NCI-H1105 treated with DMSO at 0.1 percent for 48 hours (cell line): ENCODE results near the gene ARL8A.
"Not testable (repeated sequence)": the region's sequence is repeated elsewhere in the genome, so short reads cannot be mapped to it uniquely, and the experiment has no call there.

ENCODE experiments used
- DNase-seq: peaks from one replicate; lab custom pipeline; 2025; lab: John Stamatoyannopoulos, UW

The ARL8A gene

DNA sequence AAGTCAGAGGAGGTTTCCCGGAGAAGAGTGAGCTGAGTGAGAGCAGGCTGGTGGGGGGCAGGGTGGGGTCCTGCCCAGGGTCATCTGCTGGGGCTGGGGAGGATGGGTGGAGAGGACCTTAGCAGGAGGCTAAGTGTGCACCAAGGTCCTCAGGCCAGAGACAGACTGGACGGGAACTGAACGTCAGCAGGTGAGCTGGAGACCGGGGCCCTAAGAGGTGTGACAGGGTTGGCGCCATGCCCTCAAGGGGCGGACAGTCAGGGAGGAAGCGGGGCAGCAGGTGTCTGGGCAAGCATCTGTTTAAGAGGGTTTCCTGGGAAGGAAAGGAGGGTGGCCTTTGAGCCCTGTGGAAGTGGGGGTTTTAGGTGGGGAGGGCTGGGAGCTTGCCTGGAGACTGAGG, 29.5 kb upstream of the ARL8A start:
- DNase-seq, result no peak

DNA sequence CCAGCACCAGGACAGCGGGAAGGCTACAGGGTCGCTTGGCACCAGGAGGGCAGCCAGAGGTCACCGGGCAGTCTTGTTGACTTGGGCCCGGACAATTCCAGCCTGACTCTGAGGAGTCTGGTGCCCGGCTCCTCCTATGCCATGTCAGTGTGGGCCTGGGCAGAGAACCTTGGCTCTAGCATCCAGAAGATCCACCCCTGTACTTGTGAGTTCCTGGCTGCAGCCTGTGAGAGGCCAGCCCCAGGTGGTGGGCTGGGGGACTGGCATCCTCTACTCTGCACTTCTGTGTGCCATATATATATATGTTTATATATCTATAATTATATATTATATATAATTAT, 27.4 kb upstream of the ARL8A start:
- DNase-seq, result no peak

DNA sequence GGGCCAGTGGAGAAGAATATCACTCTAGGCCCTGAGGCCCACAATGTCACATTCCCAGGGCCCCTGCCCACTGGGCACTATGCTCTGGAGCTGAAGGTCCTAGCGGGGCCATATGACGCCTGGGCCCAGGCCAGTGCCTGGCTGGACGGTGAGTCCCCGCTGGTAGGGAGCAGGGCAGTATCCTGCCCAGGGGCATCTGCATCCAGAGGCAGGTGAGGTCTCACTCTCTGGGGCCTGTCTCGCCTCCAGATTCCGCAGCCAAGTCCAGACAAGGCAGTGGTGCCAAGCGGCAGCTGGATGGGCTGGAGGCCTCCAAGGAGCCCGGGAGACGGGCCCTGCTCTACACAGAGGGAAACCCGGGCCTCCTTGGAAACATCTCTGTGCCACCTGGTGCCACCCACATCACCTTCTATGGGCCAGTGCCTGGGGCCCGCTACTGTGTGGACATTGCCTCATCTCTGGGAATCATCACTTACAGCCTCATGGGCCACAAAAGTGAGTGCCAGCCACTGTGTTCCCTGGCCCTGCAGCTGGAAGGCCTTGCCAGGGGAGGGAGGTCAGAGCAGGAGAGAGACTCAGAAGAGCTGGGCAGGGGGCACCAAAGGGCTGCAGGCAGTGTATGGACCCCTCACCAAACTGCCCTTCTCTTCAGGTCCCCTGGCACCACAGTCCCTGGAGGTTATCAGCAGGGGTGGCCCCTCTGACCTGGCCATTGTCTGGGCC, 26.9 kb upstream of the ARL8A start:
- no peak for DNase-seq

DNA sequence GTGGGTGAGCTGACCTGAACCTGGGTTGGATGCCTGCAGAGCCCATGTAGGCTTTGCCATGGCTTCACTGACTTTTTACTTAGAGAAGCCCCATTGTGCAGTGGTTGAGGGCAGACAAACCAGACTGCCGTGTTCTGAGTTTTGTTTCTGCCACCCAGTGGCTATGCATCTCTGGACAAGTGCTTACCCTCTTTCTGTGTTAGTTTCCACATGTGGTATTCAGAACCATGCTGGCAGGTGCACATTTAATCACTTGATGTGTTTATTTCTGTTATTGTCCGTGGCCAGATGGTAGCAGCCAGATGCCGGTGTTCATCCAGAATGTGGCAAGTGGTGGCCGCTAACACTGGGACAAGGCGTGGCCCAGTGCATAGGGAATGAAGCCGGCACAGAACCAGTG, 26.2 kb upstream of the ARL8A start:
- DNase-seq, result no peak

DNA sequence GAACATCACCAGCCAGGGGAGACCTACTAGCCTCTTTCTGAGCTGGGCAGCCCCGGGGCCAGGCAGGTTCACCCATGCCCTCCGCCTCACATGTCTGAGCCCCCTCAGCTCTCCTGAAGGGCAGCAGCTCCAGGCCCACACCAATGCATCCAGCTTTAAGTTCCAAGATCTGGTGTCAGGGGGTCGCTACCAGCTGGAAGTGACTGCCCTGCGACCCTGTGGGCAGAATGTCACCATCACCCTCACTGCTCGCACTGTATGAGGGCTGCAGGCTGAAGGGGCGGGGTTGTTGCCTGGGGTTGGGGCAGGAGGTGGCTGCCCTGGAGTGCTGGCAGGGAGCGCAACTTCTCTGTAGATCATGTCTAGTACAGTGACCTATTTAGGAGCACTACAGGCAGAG, 24.3 kb upstream of the ARL8A start:
- DNase-seq, result no peak

DNA sequence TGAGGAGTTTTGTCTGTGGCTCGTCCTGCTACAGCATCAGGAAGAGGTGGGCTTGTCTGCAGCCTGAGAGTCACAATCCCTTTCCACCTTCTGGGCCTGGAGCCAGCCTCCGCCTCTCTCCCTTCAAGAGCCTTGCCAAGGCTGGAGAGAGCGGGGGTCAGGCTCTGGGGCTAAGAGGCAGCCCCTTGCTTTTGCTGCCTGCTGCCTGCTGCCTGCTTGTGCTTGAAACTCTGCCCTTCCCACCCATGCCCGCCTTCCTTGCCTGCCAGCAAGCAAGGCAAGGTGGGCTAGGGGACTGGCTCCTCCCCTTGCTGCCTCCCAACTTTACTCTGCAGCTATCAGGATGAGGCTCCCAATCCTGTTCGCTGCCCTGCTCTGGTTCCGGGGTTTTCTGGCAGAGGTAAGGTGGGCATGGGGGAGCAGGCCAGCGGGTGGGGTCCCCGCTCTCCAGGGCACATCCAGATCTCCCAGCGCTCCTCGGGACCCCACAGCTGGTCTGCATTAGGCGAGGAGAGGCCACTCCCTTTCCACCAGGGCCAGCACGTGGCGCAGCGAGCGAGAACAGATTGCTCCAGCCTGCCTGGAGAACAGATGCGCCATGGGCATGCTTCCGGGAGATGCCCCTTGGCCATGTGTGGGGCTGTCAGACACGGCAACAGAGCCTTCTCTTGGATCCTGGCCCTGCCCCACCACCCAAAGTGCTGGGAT, 23.3 kb upstream of the ARL8A start:
- DNase-seq, result peak; percentile 48

DNA sequence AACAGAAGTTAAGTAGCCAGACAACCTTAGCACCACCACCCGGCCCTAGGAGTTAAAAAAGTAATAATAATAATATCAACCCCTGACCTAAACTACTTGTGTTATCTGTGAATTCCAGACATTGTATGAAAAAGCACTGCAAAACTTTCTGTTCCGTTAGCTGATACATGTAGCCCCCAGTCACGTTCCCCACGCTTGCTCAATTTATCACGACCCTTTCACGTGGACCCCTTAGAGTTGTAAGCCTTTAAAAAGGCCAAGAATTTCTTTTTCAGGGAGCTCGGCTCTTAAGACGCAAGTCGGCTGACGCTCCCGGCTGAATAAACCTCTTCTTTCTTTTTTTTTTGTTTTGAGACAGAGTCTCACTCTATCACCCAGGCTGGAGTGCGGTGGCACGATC, 22.5 kb upstream of the ARL8A start:
- not testable (repeated sequence) for DNase-seq

DNA sequence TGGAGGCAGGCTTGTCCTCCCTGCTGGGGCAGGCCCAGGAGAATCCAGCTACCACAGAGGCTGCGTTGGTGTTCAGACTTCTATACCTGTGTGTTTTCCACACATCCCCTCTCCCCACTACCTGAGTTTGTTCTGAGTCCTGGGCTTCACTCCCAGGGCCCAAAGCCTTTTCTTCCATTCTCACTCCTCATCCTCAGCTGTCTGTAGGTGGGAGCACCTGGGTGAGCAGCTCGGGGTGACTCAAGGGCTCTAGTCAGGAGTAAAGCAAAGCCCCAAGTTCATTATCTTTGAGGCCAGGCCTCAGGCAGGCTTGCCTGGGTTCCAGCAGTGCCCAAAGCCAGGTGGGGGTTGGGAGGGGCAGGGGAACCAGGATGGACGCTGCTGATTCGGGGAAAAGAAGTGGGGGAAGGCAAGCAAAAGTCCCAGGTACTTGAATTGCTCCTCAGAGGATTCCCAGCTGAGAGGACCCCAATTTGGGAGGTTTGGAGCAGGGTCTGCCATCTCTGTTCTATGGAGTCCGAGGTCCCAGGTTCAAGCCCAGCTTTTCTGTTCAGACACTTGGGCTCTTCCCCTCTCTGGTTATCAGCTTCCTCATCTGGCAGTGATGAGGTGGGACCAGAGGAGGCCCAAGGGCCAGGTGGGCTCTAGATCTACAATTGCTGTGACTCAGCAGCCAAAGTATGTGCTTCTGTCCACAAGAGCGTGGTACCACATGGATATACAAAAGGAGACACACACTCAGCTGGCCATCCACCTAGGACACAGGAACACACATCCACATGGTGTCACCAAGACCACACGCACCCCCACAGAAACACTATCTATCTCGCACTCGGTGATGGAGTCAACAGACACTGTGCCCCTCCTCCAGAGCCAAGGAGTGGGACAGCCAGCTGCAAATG, 21.7 kb upstream of the ARL8A start:
- no peak for DNase-seq

DNA sequence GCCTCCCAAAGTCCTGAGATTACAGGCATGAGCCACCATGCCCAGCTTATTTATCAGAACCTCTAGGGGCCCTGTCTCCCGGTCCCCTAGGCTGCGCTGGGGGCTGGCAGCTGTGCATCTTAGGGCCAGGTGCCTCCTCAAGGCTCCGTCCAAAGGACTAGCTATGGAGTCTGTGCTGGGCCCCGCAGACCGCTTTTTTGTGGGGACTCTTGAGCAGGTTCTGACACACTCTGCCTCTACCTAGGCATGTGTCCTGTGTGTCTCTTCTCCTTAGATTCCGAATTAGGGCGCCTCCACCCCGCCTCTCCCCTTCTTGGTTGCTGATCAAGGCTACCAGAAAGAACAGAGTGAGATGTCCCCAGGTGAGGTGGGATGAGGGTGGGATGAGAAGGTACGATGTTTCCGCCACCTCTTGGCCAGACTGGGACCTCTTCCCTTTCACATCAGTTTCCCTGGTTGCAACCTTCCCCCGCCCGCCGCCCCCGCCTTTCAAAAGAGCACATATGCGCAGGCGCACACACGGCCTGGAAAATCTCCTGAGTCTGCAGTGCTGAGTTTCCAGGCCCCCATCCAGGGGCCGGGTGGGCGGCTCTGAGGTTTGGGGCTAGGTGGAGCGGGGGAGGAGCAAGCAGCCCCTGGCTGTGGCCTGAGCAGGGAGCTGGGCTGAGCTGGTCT, 20.9 kb upstream of the ARL8A start:
- no peak for DNase-seq

DNA sequence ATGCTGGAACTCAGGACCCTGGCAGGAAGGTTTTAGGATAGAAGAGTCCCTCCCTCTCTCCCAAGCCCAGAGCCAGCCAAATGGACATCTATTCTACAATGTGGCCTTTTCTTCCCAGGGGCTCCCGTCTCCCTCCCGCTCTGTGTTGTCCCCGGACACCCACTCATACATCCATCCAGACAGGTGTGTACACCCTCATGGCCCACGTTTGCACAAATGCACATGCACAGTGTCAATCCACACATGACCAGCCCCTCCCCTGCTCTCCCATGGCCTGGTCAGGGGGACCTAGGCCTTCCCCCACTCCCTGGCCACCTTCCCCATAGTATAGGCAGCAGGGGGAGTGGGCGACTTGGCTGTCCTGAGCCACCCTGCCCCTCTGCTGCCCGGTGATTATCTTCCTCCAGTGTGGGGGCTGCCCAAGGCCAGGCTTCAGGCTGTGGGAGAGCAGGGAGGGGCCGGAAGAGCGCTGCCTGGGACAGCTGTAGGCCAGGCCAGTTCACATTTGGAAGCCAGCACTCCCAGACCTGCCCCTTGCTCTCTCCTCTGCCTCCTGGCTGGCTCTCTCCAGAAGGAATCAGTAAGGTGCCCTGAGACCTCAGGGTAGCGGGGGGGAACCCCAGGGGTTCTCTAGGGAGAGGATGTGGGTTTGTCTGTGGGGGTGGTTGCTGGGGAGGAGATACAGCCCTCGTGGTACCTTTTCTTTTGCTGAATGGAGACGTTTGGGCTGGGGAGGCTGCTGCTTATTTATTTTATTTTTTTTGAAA, 19.9 kb upstream of the ARL8A start:
- no peak for DNase-seq

DNA sequence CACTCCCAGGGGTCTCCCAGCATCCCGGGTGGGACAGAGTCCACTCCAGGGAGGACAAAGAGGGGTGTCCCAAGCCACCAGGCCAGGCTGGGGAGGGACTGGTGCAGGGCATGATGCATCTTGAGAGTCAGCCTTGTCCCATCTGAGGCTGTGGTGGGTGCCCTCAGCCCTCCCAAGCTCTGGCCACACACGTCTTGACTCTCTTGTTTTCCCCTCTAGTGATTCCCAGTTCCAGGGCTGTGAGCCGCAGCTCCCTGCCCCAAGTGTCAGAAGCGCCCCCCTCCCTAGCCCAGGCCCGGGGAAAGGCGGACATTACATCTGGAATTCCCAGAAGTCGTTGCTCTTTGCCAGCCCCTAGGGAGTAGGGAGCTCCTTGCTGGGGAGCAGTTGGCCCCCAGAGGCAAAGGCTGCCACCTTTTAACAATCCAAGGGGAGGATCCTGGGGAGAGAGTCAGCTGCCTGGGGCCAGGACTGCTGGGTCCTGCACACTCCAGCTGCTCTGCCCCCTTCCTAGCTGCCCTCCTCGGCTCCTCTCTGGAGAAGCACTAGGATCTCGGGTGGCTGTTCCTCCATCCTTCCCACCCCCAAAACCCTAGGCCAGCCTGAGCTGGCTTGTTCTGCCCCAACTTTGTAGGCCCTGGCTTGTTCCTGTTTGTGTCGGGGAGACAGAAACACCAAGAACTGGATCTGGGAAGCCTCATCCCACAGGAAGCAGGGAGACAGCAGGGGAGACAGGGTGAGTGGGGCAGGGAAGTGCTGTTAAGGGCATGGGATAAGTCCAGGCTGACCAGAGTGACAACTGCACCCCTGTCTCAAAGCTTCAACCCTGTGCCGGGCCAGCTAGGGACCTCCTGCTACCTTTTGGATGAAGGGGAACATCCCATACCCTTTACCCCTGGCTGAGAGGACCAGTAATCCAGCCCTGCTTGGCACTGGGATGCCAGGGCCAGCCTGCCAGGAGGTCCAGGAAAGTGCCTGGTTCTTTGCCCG, 19.0 kb upstream of the ARL8A start:
- DNase-seq, result no peak

DNA sequence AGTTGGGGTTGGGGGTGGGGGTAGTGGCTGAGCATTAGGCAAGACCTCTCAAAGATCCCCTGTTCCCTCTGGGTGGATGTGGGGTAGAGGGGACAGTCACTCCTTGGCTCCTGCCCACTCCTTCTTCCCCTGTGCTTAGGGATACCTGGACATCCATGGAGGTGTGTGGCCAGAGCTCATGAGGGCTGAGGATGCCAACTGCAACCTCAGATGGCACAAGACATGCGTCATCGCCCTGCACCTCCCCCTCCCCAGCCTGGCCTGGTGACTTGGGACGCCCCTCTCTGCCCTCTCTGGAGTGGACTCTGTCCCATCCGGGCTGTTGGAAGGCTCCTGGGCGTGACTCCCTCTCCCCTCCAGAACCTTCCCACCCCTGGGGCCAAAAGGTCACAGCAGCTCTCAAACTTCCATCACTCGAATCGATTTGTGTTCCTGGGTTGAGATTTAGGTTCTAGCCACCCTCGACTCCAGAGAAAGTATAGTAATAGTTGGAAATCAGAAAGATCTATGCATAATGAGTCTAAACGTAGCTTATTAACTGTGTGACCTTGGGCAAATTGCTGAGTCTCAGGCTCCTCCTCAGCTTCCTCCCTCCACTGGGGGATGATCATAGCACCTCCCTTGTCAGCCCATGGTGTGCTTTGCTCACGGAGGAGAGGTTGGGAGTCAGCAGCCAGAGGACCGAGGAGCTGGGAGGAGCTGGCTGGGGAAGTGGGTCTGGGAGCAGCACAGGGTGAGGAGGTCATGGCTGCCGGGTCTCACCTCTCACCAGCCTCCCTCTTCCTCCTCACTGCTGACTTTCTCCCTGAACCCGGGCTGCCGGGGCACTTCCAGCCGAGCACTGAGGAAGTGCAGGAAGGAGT, 18.1 kb upstream of the ARL8A start:
- no peak for DNase-seq

DNA sequence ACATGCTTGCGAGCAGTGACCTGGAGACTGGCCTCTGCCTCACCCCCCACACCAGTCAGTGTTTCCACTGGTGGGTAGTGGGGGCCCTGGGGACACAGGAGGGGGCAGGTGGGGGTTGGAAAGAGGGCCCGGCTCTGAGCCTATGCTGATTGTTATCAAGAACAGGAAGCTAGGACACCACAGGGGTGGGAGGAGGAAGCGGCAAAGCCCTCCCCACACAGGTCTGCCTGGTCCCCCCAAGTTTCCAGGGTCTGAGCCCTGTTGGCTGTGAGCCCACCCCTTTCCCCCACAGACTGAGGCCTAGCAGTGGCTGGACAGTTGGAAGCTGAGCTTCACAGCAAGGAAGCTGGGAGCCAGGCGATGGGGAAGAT, 17.5 kb upstream of the ARL8A start:
- DNase-seq, result no peak

DNA sequence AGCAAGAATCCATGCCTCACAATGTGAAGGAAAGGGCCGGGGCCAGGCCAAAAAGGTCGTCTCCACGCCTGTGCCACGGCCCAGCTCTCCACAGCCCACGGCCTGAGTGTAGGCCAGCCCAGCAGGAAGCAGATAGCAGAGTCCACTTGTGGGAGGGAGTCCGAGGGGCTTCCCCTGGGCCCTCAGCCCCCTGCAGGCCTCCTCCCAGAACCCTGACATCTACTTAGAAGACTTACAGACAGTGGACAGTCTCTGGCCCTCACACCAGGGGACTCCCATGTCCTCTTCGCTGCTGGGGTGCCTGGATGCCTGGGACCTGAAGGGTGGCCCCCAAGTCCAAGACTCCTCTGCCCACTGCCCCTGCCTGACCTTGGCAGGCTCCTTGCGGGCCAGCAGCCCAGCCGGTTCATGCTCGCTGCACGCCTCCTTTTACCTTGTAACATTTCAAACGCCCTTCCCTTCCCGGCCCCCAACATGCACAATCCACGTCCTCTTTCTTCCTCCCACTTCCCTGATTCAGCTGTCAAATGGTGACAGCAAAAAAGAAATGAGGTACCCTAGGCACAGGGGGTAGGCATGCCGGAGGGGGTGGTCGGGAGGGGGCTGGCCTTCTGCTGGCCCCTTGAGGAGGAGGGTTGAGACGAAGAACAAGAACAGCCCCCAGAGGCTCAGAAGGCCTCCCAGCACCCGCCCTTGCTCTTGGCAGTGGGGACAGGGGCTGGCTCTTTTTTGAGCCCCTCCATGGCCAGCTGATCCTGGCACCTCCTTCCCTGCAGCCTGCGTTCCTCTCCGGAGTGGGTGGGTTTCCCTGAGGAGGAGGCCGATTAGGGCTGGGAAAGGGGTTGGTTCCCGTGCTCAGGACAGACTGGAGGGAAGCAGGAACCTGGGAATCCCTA, 16.9 kb upstream of the ARL8A start:
- DNase-seq, result no peak

DNA sequence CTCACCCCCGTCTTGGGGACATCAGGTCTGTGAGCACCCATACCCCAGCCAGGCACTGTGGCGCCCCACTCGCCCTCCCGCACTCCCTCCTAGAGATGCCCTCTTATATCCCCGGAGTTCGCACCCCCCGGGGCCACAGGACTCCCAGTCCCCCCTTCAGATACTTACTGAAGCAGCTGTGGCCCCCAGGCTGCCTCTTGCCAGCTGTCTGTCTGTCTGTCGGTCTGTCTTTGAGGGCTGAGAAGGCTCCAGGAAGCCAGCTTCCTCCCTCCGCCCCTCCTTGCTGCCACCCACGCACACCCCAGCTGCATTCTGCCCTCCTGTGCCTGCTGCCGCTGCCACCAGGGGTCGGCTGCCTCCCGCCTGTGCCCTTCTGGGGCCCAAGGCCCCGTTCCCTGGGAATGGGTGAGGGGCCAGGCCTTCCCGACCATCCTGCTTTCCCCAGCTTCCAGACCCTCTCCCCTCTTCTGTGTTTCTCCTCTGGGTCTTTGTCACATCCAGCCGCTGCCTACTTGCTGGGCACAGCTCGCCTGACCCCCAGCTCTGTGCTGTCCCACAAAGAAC, 15.9 kb upstream of the ARL8A start, which contains the start of gene PTPN7:
Gene PTPN7, minus strand, starts transcription at position 226 of the 564 bp plus-strand sequence. CDS start 1,200 bp downstream, outside the sequence.
- DNase-seq, result no peak

DNA sequence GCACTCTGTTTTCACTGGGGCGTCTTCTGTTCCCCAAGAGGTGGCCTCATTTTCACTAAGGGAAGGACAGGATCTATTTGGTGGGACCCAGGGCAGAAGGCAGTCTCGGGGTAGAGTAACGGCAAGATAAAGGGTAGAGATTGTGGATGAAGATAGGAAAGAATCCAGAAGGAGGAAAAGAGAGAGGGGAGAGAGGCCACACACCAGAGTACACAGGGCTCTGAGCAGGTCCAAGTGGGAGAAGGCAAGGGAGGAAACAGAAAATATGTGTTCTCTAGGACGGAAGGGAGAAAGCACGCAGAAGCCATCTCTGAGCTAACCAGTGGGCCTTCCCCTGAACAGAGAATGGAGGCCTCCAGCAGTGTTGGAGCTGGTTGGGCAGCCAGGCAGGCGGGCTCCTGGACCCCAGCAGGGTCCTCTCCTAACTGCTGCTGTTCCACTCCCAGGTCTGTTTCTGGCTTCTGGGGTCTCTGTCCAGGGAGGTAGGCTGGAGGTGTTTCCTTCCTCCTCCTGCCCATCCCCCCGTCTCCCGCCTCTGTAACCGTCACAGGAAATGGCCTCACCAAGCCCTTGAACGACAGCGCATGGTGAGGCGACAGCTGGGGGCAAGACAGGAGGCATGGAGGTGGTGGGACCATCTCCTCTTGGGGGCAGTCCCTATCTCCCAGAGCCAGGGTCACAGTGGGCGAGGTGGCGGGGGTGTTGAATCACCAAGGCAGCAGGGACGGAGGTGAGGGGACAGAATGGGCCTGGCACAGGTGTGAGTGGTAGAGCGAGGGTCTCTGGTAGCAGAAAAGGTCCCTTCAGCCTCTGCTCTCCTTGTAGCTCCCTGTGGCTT, 15.2 kb upstream of the ARL8A start:
- DNase-seq, result no peak
